Ectodermal cell (in vitro differentiated cells): ENCODE results near the gene MAP7D3.

Experiments
- H3K27ac ChIP-seq: 2 replicates; pipeline ENCODE4 v1.7.0; 2013; ENCODE audit warnings: mild to moderate bottlenecking, low read depth, low read length; ENCODE audit not compliant: insufficient read depth, poor library complexity, severe bottlenecking
- H3K27me3 ChIP-seq: 2 replicates; pipeline ENCODE4 v1.7.0; 2013; ENCODE audit warnings: mild to moderate bottlenecking, low read length; ENCODE audit not compliant: insufficient read depth, control insufficient read depth, poor library complexity, severe bottlenecking
- H3K36me3 ChIP-seq: one replicate; pipeline ENCODE4 v1.7.0; 2013; ENCODE audit warnings: low read length; ENCODE audit not compliant: control insufficient read depth, insufficient read depth
- H3K4me1 ChIP-seq: one replicate; pipeline ENCODE4 v1.7.0; 2013; ENCODE audit warnings: low read length; ENCODE audit not compliant: control insufficient read depth, insufficient read depth
- H3K4me3 ChIP-seq: 2 replicates; pipeline ENCODE4 v1.7.0; 2013; ENCODE audit warnings: low read depth, low read length, control low read depth; ENCODE audit not compliant: insufficient read depth
- H3K9me3 ChIP-seq: 2 replicates; pipeline ENCODE4 v1.7.0; 2013; ENCODE audit warnings: mild to moderate bottlenecking, low read length, moderate library complexity; ENCODE audit not compliant: control insufficient read depth
- WGBS, 2 experiments: methylation state at CpG; one replicate each; pipeline ENCODE4 v1.1.7; 2013; ENCODE audit warnings: missing lambda C conversion rate in 2 of 2; 5-methylcytosine and 5-hydroxymethylcytosine counted together

Gene MAP7D3

GRCh38 chrX:136186023-136186413 lies 65.2 kb downstream of the MAP7D3 start:
- no peak overlapping the region for H3K4me3 ChIP-seq
- H3K36me3 ChIP-seq: no peaks in the 10 kb centered on the region
- no peaks in the 10 kb centered on the region for H3K9me3 ChIP-seq
- H3K27ac ChIP-seq: no peak overlapping the region
- no peaks in the 10 kb centered on the region for H3K27me3 ChIP-seq
- no peaks in the 10 kb centered on the region for H3K4me1 ChIP-seq
- 95% methylated on average over 3 of the region's 3 CpGs for WGBS, 2 experiments

DNA sequence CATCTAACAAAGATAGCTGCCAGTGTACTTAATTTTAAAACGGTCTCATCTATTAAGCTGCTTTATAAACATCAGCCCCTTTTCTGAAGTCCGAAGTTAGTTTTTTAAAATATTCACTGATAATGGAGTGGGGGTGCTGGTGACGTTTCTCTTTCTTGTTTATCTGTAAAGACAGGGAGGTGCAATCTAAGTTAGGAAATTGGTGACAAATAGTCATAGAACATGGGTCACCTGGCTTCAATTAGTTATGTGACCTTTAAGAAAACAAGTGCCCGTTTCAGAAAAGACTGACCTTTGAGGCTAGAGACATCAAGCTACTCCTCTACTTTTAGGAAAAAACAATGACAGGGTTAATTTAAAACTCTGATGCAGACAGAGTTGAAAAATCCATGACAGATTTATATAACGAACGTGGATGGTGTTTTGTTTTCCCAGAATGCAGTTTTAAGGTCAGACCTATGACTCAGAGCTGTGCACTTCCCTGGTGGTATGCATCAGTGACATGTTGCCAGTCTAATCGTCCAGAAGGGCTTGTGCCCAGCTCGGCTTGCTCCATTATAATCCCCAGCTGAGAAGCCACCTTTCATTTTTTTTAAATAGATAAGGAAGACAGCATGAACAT lies 65.7 kb downstream of the MAP7D3 start:
- WGBS, 2 experiments: 86 to 88% methylated on average over 5 to 8 of the region's 8 CpGs
- H3K4me1 ChIP-seq: no peaks in the 10 kb centered on the region
- H3K4me3 ChIP-seq: no peak overlapping the region
- H3K9me3 ChIP-seq: no peaks in the 10 kb centered on the region
- no peak overlapping the region for H3K27ac ChIP-seq
- no peaks in the 10 kb centered on the region for H3K27me3 ChIP-seq
- no peaks in the 10 kb centered on the region for H3K36me3 ChIP-seq

DNA sequence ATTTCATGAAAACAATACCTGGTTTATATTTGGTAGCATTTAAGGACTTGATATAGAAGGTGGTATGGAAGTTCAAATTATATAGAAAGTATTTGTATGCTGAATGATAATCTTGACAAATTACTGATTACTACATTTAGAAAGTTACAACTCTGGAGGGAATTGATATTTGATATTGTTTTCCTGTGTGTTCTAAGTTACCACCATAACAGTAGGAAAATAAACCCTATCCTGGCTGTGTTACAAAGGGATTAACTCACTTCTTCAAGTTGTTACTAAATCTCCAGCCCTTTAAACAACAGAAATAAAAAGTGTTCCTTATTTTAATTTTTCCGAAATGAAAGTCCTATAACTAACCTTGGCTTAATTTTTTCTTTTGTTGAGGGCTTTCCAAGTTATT lies 67.3 kb downstream of the MAP7D3 start:
- no peaks in the 10 kb centered on the region for H3K27me3 ChIP-seq
- no peaks in the 10 kb centered on the region for H3K4me1 ChIP-seq
- no peak overlapping the region for H3K4me3 ChIP-seq
- WGBS, 2 experiments: 100% methylated on average over 1 of the region's 1 CpG; no CpG with 5 or more reads in 1 of the 2 experiments
- no peaks in the 10 kb centered on the region for H3K9me3 ChIP-seq
- no peaks in the 10 kb centered on the region for H3K36me3 ChIP-seq
- no peak overlapping the region for H3K27ac ChIP-seq

GRCh38 chrX:136183172-136183571 lies 68.0 kb downstream of the MAP7D3 start:
- Histone ChIP-seq H3K27me3 (no peaks in the 10 kb centered on the region), H3K4me1 (no peaks in the 10 kb centered on the region)
- 94% methylated on average over 2 of the region's 4 CpGs; no CpG with 5 or more reads in 1 of the 2 experiments for WGBS, 2 experiments

DNA sequence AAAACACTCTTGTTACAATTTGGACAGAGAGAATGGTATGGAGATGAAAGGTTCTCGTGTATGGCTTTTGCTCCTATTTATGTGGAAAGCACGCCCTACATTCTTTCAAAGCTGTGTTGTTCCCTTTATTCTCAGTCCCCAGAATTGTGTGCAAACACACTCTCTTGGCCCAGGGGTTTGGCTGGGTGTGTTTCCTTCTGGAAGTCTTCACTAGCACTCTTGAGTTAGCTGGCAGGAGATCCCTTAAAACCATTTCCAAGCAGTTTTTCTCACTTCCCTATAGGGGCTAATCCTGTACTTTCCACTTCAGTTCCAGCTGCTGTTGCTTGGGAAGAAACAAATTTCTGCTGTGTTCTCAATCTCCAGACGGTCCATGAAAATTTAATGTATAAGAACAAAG lies 68.8 kb downstream of the MAP7D3 start:
- H3K4me1 ChIP-seq: no peaks in the 10 kb centered on the region
- no peak overlapping the region for H3K27ac ChIP-seq
- 100% methylated on average over 2 of the region's 3 CpGs for WGBS, 2 experiments
- no peaks in the 10 kb centered on the region for H3K27me3 ChIP-seq
- H3K4me3 ChIP-seq: no peak overlapping the region
- H3K9me3 ChIP-seq: no peaks in the 10 kb centered on the region
- no peaks in the 10 kb centered on the region for H3K36me3 ChIP-seq

More at GRCh38 chrX:136183172-136183571, 68.0 kb downstream of the MAP7D3 start:
- no peak overlapping the region for H3K27ac ChIP-seq
- no peaks in the 10 kb centered on the region for H3K36me3 ChIP-seq
- no peaks in the 10 kb centered on the region for H3K9me3 ChIP-seq
- no peak overlapping the region for H3K4me3 ChIP-seq

DNA sequence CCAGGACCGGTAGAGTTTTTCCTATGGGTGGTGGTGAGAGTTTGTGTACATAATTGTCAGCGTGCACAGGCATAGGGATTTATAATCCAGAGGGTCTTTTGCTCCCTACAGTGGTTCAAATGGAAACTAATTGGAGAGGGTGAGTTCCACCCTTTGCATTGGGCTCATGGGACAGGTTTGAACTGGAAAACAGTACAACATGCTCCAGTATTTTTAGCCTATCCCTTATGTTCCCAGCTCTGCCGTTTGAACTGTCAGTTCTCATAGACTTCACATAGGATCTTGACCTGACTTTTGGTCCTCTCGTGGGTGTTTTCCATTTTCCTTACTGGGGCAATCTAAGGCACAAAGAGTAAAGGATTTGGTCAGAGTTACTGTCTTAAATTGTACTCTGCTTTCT lies 72.1 kb downstream of the MAP7D3 start:
- no peaks in the 10 kb centered on the region for H3K9me3 ChIP-seq
- WGBS, 2 experiments: 95 to 98% methylated on average over 4 of the region's 4 CpGs
- H3K4me3 ChIP-seq: no peak overlapping the region
- H3K27ac ChIP-seq: no peak overlapping the region
- no peaks in the 10 kb centered on the region for H3K27me3 ChIP-seq
- H3K36me3 ChIP-seq: no peaks in the 10 kb centered on the region
- H3K4me1 ChIP-seq: no peaks in the 10 kb centered on the region

DNA sequence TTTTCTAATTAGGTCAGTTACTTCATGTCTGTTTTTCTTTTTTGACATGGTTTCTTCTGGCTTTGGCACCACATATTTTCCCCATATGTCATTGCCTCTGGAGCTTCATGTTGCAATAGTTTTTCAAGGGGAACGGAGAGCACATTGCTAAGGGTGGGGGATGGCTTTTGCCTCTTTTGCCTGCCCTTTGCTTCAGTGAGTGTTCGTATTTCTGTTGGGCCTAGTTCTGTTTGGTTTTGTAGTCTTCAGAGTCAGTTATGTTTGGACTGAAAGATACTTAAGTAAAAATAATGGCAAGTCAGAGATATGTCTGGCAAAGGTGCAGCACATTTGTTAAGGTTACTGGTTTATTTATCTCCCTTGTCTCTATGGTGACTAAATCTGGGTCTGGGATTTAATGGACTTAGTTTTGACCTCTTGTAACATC lies 74.8 kb downstream of the MAP7D3 start:
- 88 to 98% methylated on average over 2 of the region's 2 CpGs for WGBS, 2 experiments
- no peak overlapping the region for H3K27ac ChIP-seq
- H3K4me3 ChIP-seq: no peak overlapping the region
- H3K9me3 ChIP-seq: no peaks in the 10 kb centered on the region
- no peaks in the 10 kb centered on the region for H3K4me1 ChIP-seq
- no peaks in the 10 kb centered on the region for H3K36me3 ChIP-seq
- H3K27me3 ChIP-seq: no peaks in the 10 kb centered on the region

- H3K4me1 ChIP-seq: peaks cover 25% of the 10 kb centered on the region
- H3K36me3 ChIP-seq: no peaks in the 10 kb centered on the region
- no peak overlapping the region for H3K4me3 ChIP-seq
- 100% methylated on average over 1 of the region's 1 CpG; no CpG with 5 or more reads in 1 of the 2 experiments for WGBS, 2 experiments
- no peaks in the 10 kb centered on the region for H3K9me3 ChIP-seq
- no peak overlapping the region for H3K27ac ChIP-seq
- no peaks in the 10 kb centered on the region for H3K27me3 ChIP-seq
Observed at GRCh38 chrX:136171420-136171819, 79.8 kb downstream of the MAP7D3 start.

GRCh38 chrX:136170139-136170800 lies 80.9 kb downstream of the MAP7D3 start:
- Histone ChIP-seq H3K36me3 (no peaks in the 10 kb centered on the region), H3K9me3 (no peaks in the 10 kb centered on the region), H3K27ac (peak overlapping the region; percentile 83), H3K4me1 (peaks cover 27% of the 10 kb centered on the region), H3K4me3 (no peak overlapping the region), H3K27me3 (no peaks in the 10 kb centered on the region)
- 73 to 78% methylated on average over 8 to 9 of the region's 9 CpGs for WGBS, 2 experiments

DNA sequence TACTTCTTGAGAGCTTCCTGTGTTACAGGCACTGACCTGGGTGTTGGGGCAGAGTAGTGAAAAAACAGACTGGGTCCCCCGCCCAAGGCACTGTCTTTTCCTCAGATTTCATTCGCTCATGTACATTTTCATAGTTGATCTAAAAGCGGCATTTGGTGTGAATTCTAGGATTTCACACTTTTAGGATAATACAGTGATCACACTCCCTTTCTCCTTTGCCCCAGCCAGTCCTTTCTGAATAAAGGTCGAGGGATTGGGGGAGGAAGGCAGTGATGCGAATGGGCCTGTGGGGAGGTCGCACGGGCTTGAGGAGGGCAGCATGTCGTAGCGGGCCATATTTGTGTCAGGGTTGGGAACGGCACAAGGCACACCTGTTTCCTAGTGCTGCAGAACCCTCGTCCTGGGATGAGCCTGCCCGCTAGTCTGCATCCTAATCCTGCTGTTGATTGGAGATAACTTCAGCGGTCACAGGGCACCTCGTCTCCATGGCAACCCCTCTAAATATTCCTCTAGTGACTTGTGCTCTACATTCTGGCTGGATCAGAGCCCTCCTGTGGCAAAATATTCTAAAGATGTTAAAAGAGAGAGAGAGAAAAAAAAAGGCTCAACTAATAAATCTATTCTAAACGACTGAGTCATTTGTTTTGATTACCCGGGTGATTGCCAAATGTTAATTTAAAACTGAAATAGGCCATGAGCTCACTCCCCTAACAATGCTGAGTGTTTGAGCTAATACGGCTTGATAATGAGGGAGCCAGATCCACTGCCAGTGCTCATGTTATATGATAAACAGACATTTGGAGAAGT lies 82.1 kb downstream of the MAP7D3 start:
- H3K27ac ChIP-seq: peak overlapping the region; percentile 83
- H3K4me1 ChIP-seq: peaks cover 27% of the 10 kb centered on the region

More for the DNA sequence above, 82.1 kb downstream of the MAP7D3 start:
- no peak overlapping the region for H3K4me3 ChIP-seq
- no peaks in the 10 kb centered on the region for H3K9me3 ChIP-seq
- H3K27me3 ChIP-seq: no peaks in the 10 kb centered on the region
- 33 to 45% methylated on average over 15 of the region's 17 CpGs for WGBS, 2 experiments
- H3K36me3 ChIP-seq: no peaks in the 10 kb centered on the region
